ENCODE data around the gene TMPRSS11B. TPM values are rescaled to one million over a fixed set of nuclear protein-coding genes. Genes with fewer than 3 reads are reported as not detected.

TMPRSS11B gene
- total RNA-seq, 3 donors from 2014 or later = not detected

DNA sequence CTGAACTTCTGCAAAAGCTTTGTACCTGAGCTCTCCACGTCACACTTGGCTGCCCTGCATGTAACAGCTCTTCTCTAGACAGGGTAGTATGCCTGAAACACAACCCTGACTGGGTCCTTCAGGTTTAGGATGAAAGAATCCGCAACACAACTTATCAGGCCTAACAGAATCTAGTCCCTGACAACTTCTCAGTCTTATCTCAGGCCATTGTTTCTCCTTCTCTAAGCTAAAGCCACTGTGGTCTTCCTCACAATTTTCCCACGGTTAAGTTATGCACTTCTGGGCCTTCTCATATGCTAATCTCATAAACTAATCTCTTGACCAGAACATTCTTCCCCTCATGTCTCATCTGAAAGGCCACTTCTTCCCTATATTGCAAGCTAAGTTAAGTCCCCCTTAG, 10.8 kb upstream of the TMPRSS11B start:
- intact Hi-C loops (cut with DNase I; ENCODE audit: low total_unique reads) = no loop called here
- TF ChIP-seq, protein P1, sequence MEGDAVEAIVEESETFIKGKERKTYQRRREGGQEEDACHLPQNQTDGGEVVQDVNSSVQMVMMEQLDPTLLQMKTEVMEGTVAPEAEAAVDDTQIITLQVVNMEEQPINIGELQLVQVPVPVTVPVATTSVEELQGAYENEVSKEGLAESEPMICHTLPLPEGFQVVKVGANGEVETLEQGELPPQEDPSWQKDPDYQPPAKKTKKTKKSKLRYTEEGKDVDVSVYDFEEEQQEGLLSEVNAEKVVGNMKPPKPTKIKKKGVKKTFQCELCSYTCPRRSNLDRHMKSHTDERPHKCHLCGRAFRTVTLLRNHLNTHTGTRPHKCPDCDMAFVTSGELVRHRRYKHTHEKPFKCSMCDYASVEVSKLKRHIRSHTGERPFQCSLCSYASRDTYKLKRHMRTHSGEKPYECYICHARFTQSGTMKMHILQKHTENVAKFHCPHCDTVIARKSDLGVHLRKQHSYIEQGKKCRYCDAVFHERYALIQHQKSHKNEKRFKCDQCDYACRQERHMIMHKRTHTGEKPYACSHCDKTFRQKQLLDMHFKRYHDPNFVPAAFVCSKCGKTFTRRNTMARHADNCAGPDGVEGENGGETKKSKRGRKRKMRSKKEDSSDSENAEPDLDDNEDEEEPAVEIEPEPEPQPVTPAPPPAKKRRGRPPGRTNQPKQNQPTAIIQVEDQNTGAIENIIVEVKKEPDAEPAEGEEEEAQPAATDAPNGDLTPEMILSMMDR (IDR thresholded peaks at IDR 0.05) = no peak
- TF ChIP-seq POLR2AphosphoS5 (IDR thresholded peaks at IDR 0.05) (no peak), POLR2A (IDR thresholded peaks at IDR 0.05) (no peak)
- H3K27me3 ChIP-seq = no peaks in the 10 kb centered on the region
- H3K9me3 ChIP-seq = no peaks in the 10 kb centered on the region
- no peaks in the 10 kb centered on the region for H3K36me3 ChIP-seq
- DNase-seq (ENCODE audit: low spot score in 2 of 2) = no peak
- no peaks in the 10 kb centered on the region for H3K4me1 ChIP-seq
- no peak overlapping the region for H3K4me3 ChIP-seq
- no peak overlapping the region for H3K27ac ChIP-seq

DNA sequence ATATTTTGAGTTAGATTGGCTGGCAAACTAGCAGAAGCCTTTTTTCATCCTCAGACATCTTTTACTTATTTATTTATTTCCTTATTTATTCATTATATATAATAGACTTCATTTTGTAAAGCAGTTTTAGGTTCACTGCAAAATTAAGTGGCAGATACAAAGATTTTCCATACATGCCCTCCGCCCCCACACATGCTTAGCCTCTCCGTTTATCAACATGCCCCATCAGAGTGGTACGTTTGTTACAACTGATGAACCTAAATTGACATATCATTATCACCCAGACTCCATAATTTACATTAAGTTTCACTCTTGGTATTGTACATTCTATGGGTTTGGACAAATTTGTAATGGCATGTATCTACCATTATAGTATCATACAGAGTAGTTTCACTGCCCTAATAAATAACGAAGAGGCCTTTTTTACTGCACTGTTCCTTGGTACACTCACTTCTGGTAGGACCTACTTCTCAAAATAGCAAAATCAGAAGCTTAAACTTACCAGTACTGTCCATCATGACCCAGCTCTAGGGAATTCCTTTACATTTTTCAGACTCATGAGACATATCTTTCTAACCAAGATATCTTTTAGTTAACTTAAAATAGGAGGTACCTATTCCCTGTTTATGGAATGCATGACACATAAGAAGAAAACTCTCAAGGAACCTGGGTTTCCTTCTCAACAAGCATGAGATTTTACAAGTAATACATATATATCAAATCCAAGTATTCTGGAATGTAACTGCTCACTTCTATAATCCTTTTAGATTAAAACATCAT, 4.8 kb upstream of the TMPRSS11B start:
- Histone ChIP-seq H3K4me3 (no peak overlapping the region), H3K27me3 (no peaks in the 10 kb centered on the region), H3K9me3 (no peaks in the 10 kb centered on the region), H3K4me1 (no peaks in the 10 kb centered on the region), H3K36me3 (no peaks in the 10 kb centered on the region), H3K27ac (no peak overlapping the region)
- no peak for DNase-seq (ENCODE audit: low spot score in 2 of 2)
- TF ChIP-seq, protein P1 (IDR thresholded peaks at IDR 0.05) = no peak
- TF ChIP-seq POLR2A (IDR thresholded peaks at IDR 0.05) (no peak), POLR2AphosphoS5 (IDR thresholded peaks at IDR 0.05) (no peak)
- intact Hi-C loops (cut with DNase I; ENCODE audit: low total_unique reads) = no loop called here

DNA sequence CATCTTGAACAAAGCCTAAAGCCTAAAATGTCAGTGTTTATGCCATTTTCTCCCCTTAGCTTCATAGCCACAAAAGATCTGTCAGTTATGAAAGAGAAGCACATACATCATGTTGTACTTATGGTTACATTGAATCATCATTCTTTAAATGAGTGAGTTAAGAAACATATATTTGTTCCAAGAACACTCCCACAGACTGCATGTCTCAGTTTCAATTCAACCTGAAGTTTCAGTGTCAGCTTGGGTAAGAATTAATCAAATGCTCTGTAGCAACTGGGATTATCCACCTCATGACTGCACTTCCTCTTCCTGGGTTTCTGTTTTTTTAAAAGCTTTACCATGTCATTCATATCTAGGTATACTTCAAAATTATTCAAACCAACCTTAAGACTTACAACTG, 3.9 kb upstream of the TMPRSS11B start:
- intact Hi-C loops (cut with DNase I; ENCODE audit: low total_unique reads) = no loop called here
- TF ChIP-seq, protein P1 (IDR thresholded peaks at IDR 0.05) = no peak
- no peak for TF ChIP-seq POLR2A (IDR thresholded peaks at IDR 0.05)
- no peak for TF ChIP-seq POLR2AphosphoS5 (IDR thresholded peaks at IDR 0.05)
- no peak overlapping the region for H3K27ac ChIP-seq
- H3K27me3 ChIP-seq = no peaks in the 10 kb centered on the region
- no peak for DNase-seq (ENCODE audit: low spot score in 2 of 2)
- no peaks in the 10 kb centered on the region for H3K9me3 ChIP-seq
- no peak overlapping the region for H3K4me3 ChIP-seq
- H3K36me3 ChIP-seq = no peaks in the 10 kb centered on the region
- no peaks in the 10 kb centered on the region for H3K4me1 ChIP-seq

DNA sequence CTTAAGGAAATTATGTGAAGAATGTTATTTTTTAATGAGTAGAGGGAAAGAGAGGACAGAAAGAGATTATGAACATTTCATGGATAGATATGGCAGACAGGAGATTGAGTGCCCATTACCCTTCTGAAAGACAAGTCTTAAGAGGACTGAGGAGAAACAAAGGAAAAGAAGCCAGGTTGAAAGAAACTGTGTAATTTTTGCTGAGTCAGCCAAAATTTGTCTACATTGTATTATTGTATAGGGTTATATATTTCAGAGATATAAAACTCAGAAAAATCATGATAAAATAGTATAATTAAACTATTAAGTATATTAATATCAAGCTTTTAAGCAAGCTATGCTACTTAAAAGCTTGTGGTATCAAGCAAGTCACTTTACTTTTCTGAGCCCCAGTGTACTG, 4.9 kb downstream of the TMPRSS11B start:
- no peaks in the 10 kb centered on the region for H3K4me1 ChIP-seq
- H3K9me3 ChIP-seq = no peaks in the 10 kb centered on the region
- TF ChIP-seq POLR2AphosphoS5 (IDR thresholded peaks at IDR 0.05) = no peak
- no peak overlapping the region for H3K27ac ChIP-seq
- DNase-seq (ENCODE audit: low spot score in 2 of 2) = no peak
- no peak overlapping the region for H3K4me3 ChIP-seq
- H3K36me3 ChIP-seq = no peaks in the 10 kb centered on the region
- intact Hi-C loops (cut with DNase I; ENCODE audit: low total_unique reads) = no loop called here
- H3K27me3 ChIP-seq = no peaks in the 10 kb centered on the region

DNA sequence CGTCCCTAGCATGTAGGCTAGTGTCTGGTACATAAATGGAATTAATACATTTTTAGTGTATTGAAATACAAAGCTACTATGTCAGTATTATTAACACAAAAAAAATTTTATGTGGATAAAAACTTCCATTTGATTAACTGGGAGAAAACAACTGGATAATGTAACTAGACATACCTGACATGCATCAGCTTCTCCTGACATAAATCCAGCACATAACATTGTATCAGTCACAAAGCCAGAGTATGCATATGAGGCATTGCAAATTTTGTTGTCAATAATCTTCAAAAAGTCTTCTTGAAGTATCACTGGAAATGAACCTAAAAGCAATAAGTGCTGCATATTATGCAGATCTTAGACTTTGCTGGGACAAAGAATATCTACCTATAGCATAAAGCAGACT, 16.9 kb downstream of the TMPRSS11B start:
- no peak for TF ChIP-seq POLR2AphosphoS5 (IDR thresholded peaks at IDR 0.05)
- TF ChIP-seq, protein P1 (IDR thresholded peaks at IDR 0.05) = no peak
- no peak for TF ChIP-seq POLR2A (IDR thresholded peaks at IDR 0.05)
- H3K9me3 ChIP-seq = no peaks in the 10 kb centered on the region
- no peak overlapping the region for H3K4me3 ChIP-seq
- DNase-seq (ENCODE audit: low spot score in 2 of 2) = no peak
- H3K4me1 ChIP-seq = no peaks in the 10 kb centered on the region
- H3K27ac ChIP-seq = no peak overlapping the region
- no peaks in the 10 kb centered on the region for H3K27me3 ChIP-seq
- intact Hi-C loops (cut with DNase I; ENCODE audit: low total_unique reads) = no loop called here
- no peaks in the 10 kb centered on the region for H3K36me3 ChIP-seq

All from breast epithelium (tissue), 4 donors.